ENCODE results near the gene CFAP52. TPM values are rescaled to one million over a fixed set of nuclear protein-coding genes. Genes with fewer than 3 reads are reported as not detected.
"Not testable (repeated sequence)": the region's sequence is repeated elsewhere in the genome, so short reads cannot be mapped to it uniquely, and the experiment has no call there.

CFAP52 gene
- total RNA-seq, 1 donor, result 0.18 TPM

DNA sequence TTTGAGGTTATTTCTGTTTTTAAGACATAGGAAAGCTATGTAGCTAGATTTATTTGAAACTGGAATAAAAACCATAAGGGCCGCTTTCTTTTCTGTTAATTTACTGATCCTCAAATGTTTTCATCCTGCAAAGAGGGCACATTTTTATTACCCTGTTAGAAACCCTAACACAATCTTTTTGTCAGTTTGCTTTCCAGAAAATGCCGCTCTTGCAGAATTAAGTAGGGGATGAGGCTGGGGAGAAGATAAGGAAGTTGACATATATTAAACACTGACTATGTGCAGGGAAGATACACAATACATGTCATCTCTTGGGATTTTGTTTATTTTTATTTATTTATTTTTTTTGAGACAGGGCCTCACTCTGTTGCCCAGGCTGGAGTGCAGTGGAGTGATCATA, 84.6 kb downstream of the CFAP52 start:
- DNase-seq (ENCODE audit: low read depth), result no peak
- no peak overlapping the region for H3K4me3 ChIP-seq (ENCODE audit: low read depth, low read length)
- TF ChIP-seq, protein P1, sequence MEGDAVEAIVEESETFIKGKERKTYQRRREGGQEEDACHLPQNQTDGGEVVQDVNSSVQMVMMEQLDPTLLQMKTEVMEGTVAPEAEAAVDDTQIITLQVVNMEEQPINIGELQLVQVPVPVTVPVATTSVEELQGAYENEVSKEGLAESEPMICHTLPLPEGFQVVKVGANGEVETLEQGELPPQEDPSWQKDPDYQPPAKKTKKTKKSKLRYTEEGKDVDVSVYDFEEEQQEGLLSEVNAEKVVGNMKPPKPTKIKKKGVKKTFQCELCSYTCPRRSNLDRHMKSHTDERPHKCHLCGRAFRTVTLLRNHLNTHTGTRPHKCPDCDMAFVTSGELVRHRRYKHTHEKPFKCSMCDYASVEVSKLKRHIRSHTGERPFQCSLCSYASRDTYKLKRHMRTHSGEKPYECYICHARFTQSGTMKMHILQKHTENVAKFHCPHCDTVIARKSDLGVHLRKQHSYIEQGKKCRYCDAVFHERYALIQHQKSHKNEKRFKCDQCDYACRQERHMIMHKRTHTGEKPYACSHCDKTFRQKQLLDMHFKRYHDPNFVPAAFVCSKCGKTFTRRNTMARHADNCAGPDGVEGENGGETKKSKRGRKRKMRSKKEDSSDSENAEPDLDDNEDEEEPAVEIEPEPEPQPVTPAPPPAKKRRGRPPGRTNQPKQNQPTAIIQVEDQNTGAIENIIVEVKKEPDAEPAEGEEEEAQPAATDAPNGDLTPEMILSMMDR (IDR thresholded peaks at IDR 0.05; ENCODE audit: insufficient read depth, low read length), result no peak

DNA sequence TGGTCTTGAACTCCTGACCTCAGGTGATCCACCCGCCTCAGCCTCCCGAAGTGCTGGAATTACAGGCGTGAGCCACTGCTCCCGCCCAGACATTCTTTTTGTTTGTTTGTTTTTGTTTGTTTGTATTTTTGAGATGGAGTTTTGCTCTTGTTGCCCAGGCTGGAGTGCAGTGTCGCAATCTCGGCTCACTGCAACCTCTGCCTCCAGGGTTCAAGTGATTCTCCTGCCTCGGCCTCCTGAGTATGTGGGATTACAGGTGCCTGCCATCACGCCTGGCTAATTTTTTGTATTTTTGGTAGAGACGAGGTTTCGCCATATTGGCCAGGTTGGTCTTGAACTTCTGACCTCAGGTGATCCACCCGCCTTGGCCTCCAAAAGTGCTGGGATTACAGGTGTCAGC, 87.1 kb downstream of the CFAP52 start:
- DNase-seq (ENCODE audit: low read depth); H3K4me3 ChIP-seq (ENCODE audit: low read depth, low read length): not testable (repeated sequence)

DNA sequence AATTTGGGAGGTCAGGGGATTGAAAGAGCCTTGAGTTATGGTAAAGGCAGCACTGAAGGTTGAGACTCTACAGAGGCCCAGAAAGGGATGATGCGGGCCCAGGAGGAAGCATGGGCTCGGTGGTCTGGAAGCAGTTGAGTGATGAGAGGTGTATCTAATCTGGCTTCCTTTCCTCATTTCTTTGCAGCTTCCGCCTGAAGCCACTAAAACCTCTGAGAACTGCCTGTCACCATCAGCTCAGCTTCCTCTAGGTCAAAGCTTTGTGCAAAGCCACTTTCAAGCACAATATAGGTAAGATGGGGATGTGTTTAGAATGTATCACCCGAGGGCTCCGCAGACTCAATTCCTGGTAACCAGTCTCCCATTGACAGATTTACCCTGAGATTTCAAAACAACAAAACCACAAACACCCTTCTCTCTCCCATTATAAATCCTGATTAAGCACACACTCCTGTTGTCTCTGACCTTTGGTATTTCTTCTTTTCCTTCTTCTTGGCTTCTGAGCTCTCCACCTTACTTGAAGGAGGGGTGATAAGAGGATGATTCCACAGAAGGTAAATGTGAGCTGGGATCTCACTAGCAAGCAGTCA, 90.1 kb downstream of the CFAP52 start:
- TF ChIP-seq, protein P1 (IDR thresholded peaks at IDR 0.05; ENCODE audit: insufficient read depth, low read length), result no peak
- no peak overlapping the region for H3K4me3 ChIP-seq (ENCODE audit: low read depth, low read length)
- no peak for DNase-seq (ENCODE audit: low read depth)

DNA sequence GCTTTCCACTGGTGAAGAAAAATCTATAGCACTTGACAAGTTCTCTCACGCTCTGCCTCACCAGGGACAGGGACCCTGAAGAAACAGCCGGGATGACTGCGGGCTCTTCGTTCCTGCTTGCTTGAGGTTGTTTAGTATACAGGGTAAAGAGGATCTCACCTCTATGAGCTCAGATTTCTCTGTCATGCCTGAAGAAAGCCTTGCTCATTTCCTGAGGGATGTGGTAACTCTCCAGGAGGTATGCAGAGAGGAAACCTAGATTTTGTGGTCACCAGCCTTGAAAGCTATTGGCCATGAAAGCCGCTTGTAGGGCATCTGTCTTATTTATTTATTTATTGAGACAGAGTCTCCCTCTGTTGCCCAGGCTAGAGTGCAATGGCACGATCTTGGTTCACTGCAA, 92.1 kb downstream of the CFAP52 start:
- H3K4me3 ChIP-seq (ENCODE audit: low read depth, low read length), result no peak overlapping the region
- TF ChIP-seq, protein P1 (IDR thresholded peaks at IDR 0.05; ENCODE audit: insufficient read depth, low read length), result no peak
- no peak for DNase-seq (ENCODE audit: low read depth)

DNA sequence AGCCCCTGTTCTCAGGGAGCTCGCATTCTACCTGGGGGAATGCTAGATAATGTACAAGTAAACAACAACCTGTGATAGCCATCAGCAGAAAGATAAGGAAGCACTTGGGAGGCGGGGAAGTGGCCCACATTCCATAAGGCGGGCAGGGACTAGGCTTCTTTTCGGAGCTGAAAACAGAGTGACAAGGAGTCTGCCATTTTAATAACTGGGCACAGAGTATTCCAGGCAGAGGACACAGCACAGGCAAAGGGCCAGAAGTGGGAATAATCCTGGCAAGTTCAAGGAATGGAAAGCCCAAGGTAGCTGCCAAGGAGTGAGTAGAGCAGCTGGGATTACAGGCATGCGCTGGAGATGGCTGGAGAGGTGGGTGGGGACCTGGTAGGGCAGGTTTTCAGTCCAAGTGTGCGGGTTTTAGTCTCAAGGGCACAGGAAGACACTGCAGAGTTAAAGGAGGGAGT, 93.1 kb downstream of the CFAP52 start:
- H3K4me3 ChIP-seq (ENCODE audit: low read depth, low read length), result no peak overlapping the region
- DNase-seq (ENCODE audit: low read depth), result no peak
- TF ChIP-seq, protein P1 (IDR thresholded peaks at IDR 0.05; ENCODE audit: insufficient read depth, low read length), result no peak

DNA sequence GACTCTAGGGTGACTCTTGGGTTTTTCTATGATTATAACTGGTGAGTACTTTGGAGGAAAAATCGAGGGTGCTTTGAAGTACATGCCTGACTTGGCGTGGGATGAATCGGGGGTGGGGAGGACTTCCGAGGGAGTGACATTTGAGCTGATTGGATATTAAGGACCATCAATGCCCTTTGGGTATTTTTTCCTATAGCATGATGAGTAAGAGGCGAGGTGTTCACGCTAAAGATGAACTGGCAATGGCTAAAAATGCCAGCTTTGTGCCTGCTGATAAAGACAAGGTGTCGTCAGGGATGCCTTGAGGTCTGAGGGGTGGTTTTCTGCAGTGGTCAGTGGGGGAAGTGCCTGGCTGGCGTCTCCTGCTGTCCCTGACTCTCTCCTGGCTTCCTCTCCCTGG, 94.2 kb downstream of the CFAP52 start:
- TF ChIP-seq, protein P1 (IDR thresholded peaks at IDR 0.05; ENCODE audit: insufficient read depth, low read length), result no peak
- no peak overlapping the region for H3K4me3 ChIP-seq (ENCODE audit: low read depth, low read length)
- no peak for DNase-seq (ENCODE audit: low read depth)

DNA sequence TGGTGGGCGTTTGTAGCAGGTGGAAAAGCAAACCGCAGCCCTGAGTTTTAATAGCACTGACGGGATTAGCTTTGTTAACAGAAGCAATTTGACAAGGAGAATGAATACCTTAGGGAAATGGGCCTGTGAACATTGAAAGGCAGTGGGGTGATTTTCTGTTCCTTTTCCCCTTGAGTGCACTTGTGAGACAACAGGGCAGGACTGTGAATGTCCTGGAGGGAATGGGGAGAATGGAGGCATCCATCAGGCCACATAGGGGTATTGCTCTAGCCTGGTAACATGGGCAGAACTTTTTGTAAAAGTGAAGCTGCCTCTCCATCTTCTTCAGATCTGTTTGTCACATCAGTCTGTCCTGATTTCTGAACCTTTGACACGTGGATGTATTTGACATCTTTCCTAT, 95.1 kb downstream of the CFAP52 start:
- TF ChIP-seq, protein P1 (IDR thresholded peaks at IDR 0.05; ENCODE audit: insufficient read depth, low read length), result no peak

More for the DNA sequence above, 95.1 kb downstream of the CFAP52 start:
- no peak overlapping the region for H3K4me3 ChIP-seq (ENCODE audit: low read depth, low read length)
- DNase-seq (ENCODE audit: low read depth), result no peak

Measured in fibroblast of the aortic adventitia (primary cell).